ENCODE results near the gene PKP1.
A peak's percentile ranks its signal among the peaks of the same experiment; 100 is the strongest.
"Not testable (repeated sequence)": the region's sequence is repeated elsewhere in the genome, so short reads cannot be mapped to it uniquely, and the experiment has no call there.

The PKP1 gene

GRCh38 chr1:201282931-201283829 is at the start of gene PKP1:
Gene PKP1 (plus strand): TSS chr1:201283506. CDS start chr1:201283703, 197 bp downstream.
- no peak for DNase-seq (ENCODE audit: insufficient read length, low spot score)
- FAIRE-seq = no peak

DNA sequence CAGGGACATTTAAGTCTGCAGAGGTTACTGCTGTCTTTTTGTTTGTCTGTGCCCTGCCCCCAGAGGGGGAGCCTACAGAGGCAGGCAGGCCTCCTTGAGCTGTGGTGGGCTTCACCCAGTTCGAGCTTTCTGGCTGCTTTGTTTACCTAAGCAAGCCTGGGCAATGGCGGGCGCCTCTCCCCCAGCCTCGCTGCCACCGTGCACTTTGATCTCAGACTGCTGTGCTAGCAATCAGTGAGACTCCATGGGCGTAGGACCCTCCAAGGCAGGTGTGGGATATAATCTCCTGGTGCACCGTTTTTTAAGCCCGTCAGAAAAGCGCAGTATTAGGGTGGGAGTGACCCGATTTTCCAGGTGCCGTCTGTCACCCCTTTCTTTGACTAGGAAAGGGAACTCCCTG is 43.7 kb upstream of the PKP1 start:
- not testable (repeated sequence) for DNase-seq (ENCODE audit: insufficient read length, low spot score); FAIRE-seq

GRCh38 chr1:201240171-201240570 is 43.1 kb upstream of the PKP1 start:
- no peak for FAIRE-seq
- no peak for DNase-seq (ENCODE audit: insufficient read length, low spot score)

GRCh38 chr1:201241736-201242135 is 41.6 kb upstream of the PKP1 start:
- FAIRE-seq (no peak), DNase-seq (ENCODE audit: insufficient read length, low spot score) (no peak)

- DNase-seq (ENCODE audit: insufficient read length, low spot score) (no peak), FAIRE-seq (no peak)
Measured at GRCh38 chr1:201245082-201245481, 38.2 kb upstream of the PKP1 start.

GRCh38 chr1:201248721-201249559 is 34.4 kb upstream of the PKP1 start:
- no peak for DNase-seq (ENCODE audit: insufficient read length, low spot score)
- FAIRE-seq = no peak

DNA sequence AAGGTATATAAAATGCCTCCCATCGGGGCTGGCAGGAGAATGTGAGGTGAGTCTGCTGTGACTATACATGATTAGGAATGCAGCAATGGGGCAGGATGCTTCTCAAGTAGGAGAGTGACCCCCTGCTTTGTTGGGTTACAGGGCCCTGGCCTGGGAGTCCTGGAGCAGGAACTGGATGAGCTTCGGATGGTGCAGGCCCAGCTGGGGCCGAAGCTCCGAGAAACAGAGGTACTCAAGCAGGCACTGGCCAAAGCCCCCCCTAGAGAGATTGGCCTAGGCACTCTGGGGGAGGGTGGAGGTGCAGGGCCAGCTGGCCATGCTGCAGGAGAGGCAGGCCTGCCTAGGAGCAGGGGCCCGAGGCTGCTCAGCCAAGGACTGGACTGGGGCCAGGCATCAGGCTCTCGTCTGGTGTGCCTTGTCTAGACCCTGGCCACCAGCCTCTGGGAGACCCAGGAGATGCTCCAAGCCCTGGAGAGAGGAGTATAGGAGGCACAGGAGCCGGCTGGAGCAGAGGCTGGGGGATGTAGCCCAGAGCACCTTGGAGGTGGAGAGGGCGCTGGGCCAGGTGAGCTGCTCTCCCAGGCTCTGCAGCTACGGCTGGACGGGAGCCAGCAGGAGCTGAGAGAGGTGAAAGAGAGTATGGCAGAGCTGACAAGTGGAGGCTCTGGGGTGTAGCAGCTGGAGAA is 32.8 kb upstream of the PKP1 start:
- DNase-seq (ENCODE audit: insufficient read length, low spot score) (no peak), FAIRE-seq (no peak)

DNA sequence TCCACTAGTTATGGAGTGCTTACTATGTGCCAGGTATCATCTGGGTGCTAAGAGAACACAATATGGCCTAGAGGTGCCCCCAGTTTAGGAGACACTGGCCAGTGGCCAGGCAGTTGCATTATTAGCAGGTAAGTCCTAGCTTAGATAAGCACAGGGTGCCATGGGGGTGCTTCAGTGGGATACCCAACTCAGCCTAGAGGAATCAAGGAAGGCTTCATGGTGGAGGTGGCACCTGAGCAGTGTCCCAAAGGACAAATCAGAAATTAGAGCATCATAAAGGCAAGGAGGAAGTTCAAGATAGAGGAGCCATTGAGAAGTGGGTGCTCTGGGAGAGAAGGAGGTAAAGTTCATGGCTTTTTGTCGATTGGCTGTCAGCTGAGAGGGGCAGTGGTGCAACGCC is 31.9 kb upstream of the PKP1 start:
- FAIRE-seq = no peak
- DNase-seq (ENCODE audit: insufficient read length, low spot score) = no peak

GRCh38 chr1:201251851-201252430 is 31.4 kb upstream of the PKP1 start:
- DNase-seq (ENCODE audit: insufficient read length, low spot score) (no peak), FAIRE-seq (no peak)

DNA sequence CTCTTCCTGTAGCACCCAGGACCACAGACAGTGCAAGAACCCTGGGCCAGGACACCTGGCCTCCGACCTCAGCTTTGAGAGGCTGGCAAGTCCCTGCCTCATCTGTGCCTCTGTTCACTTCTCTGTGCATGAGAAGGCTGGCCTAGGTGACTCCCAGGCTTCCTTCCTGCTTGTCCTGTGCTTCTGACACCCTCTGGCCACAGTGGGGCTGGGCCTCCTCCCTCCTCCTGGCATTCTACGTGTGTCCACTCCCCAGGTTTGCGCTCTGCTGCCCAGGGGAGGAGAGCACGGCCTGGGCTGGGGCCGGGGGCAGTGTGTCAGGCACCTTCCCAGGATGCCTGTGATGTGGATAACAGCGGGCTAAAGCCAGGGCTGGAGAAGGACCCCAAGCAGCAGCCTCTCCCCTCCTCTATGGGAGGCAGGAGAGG is 30.3 kb upstream of the PKP1 start:
- DNase-seq (ENCODE audit: insufficient read length, low spot score) (no peak), FAIRE-seq (no peak)

- DNase-seq (ENCODE audit: insufficient read length, low spot score) (no peak), FAIRE-seq (no peak)
Measured at GRCh38 chr1:201253411-201253810, 29.9 kb upstream of the PKP1 start.

DNA sequence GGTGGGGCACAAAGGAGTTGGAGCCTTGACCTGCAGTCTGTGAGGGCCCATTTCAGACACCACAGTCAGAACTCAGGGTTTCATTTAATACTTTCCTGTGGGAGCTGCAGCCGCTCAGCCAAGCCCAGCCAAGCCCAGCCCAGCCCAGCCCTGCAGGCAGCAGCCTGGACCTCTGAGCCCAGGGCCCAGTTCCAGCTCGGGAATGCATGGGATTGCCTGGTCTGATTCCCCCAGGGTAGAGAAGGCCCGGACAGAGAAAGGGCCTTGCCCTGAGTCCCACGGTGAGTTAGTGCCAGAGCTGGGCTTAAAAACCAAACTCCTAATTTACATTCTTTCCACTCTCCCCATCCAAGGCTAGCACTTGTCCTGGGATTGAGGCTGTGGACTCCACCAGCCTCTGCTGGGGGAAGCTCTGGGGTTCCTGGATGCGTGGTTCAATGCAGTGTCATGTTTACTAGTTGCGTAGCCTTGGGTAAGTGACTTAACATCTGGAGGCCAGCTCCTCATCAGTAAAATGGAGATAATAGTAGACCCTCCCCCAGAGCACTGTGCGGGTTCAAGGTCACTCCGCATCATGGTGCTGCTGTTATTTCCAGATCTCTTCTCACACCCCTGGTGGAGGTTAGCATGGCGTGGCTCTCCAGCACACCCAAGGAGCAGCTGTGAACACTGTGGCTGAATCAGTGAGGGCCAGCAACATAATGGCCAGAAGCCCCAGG is 29.2 kb upstream of the PKP1 start:
- FAIRE-seq = no peak
- DNase-seq (ENCODE audit: insufficient read length, low spot score) = no peak

- DNase-seq (ENCODE audit: insufficient read length, low spot score) (peak; percentile 90), FAIRE-seq (no peak)
Measured at GRCh38 chr1:201254625-201255478, 28.5 kb upstream of the PKP1 start.

GRCh38 chr1:201255479-201256362 is 27.6 kb upstream of the PKP1 start:
- FAIRE-seq (no peak), DNase-seq (ENCODE audit: insufficient read length, low spot score) (no peak)

DNA sequence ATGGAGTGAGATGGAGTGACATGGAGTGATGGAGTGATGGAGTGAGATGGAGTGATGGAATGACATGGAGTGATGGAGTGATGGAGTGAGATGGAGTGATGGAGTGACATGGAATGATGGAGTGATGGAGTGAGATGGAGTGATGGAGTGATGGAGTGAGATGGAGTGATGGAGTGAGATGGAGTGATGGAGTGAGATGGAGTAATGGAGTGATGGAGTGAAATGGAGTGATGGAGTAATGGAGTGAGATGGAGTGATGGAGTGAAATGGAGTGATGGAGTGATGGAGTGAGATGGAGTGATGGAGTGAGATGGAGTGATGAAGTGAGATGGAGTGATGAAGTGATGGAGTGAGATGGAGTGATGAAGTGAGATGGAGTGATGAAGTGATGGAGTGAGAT is 25.2 kb upstream of the PKP1 start:
- not testable (repeated sequence) for FAIRE-seq

DNA sequence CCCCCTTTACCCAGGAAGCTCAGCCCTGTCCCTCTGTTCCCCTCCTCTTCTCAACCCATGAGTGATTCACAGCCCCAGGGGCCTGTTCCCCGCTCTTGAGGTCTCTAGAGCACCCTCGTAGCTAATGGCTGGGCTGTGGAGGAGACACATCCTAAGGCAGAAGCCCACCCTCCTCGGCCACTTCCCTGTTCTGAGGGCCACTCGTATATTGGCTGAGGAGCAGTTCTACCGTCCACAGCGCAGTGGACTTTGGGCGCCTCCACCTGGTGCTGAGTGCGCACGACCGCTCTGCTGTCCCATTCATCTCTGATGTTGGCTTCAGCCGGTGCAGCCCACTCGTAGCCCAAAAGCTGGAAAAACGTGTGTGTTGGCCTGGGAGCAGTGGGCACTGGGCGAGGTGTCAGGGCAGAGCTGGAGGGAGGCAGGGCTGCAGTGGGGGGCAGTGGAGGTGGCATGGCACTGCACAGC is 24.5 kb upstream of the PKP1 start:
- no peak for FAIRE-seq
- DNase-seq (ENCODE audit: insufficient read length, low spot score) = no peak

More for the DNA sequence above, 25.2 kb upstream of the PKP1 start:
- not testable (repeated sequence) for DNase-seq (ENCODE audit: insufficient read length, low spot score)

DNA sequence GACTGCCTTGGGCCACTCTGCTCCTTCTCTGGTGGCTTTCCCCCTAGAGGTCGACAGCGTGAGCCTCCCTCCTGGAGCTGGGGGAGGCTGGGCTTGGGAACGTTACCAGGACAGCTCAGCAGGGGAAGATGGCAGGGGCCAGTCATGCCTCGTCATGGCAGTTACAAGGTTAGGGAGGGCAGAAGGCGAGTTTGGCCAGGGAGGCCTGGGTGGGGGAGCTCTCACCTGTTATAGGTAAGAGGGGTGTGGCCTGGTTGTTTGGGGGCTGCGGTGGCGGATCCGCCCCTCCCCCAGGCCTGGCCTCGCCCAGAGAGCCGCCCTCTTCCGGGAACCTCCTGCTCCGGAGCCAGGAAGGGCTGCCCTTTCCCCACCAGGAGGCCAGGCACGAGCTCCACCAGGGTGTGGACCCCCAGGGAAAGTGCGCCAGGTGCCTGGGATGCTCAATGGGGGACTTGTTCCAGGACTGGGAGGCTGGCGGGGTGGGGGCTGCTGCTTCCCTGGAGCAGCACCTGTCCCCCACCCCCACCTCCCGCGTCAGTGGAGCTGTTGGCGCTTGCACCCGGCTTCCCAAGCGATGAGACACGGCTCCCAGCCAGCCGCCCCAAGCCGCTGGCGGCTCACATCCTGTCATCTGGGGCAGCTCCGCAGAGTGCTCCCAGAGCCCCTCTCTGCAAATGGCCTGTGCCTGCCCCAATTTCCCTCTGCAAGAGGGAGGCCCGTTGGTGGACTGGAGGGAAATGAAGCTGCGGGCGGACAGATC is 23.6 kb upstream of the PKP1 start:
- FAIRE-seq = no peak
- no peak for DNase-seq (ENCODE audit: insufficient read length, low spot score)
